Effector CD8-positive, alpha-beta T cell (primary cell): ENCODE measurements around the gene MRGPRF.

Experiments
- DNase-seq: peaks from one replicate; lab custom pipeline; 2025; lab: John Stamatoyannopoulos, UW

Gene MRGPRF

GRCh38 chr11:69050592-69051380 lies 37.7 kb upstream of the MRGPRF start:
- DNase-seq: no peak

- DNase-seq: no peak
Observed at GRCh38 chr11:69049490-69049867, 36.4 kb upstream of the MRGPRF start.

GRCh38 chr11:69048694-69049489 lies 35.8 kb upstream of the MRGPRF start, which contains the start of gene TPCN2:
TSS of gene TPCN2 (plus strand) at chr11:69048932. CDS start at chr11:69048998, 66 bp downstream.
- DNase-seq: peak; percentile 90

- no peak for DNase-seq
Observed at GRCh38 chr11:69048031-69048693, 35.1 kb upstream of the MRGPRF start.

- DNase-seq: no peak
Observed at GRCh38 chr11:69044111-69045013, 31.3 kb upstream of the MRGPRF start.

- no peak for DNase-seq
Observed at GRCh38 chr11:69041516-69041915, 28.5 kb upstream of the MRGPRF start.

GRCh38 chr11:69040581-69041260 lies 27.7 kb upstream of the MRGPRF start:
- no peak for DNase-seq

- DNase-seq: no peak
Observed at GRCh38 chr11:69040051-69040450, 27.0 kb upstream of the MRGPRF start.

GRCh38 chr11:69039501-69039900 lies 26.5 kb upstream of the MRGPRF start:
- DNase-seq: no peak

GRCh38 chr11:69037544-69037943 lies 24.5 kb upstream of the MRGPRF start:
- no peak for DNase-seq

GRCh38 chr11:69037074-69037473 lies 24.0 kb upstream of the MRGPRF start:
- no peak for DNase-seq

GRCh38 chr11:69035946-69036340 lies 22.9 kb upstream of the MRGPRF start:
- DNase-seq: no peak

GRCh38 chr11:69035150-69035945 lies 22.3 kb upstream of the MRGPRF start:
- DNase-seq: no peak

- DNase-seq: no peak
Observed at GRCh38 chr11:69034123-69034867, 21.2 kb upstream of the MRGPRF start.

- no peak for DNase-seq
Observed at GRCh38 chr11:69033431-69033830, 20.4 kb upstream of the MRGPRF start.

- DNase-seq: no peak
Observed at GRCh38 chr11:69032833-69033232, 19.8 kb upstream of the MRGPRF start.

- DNase-seq: no peak
Observed at GRCh38 chr11:69030301-69030700, 17.3 kb upstream of the MRGPRF start.

GRCh38 chr11:69027704-69028372 lies 14.8 kb upstream of the MRGPRF start:
- no peak for DNase-seq

- no peak for DNase-seq
Observed at GRCh38 chr11:69024509-69024908, 11.5 kb upstream of the MRGPRF start.
